GM23248 (cell line): ENCODE results near the gene VPS39. TPM values are rescaled to one million over a fixed set of nuclear protein-coding genes. Genes with fewer than 3 reads are reported as not detected.

Experiments used
- DNase-seq: peaks from one replicate; pipeline ENCODE4 v3.0.0-alpha.2; 2015
- H2AFZ ChIP-seq: fragments of 200-600 bp; sonication (generic); 2 replicates; pipeline ENCODE4 v1.6.1; 2016; ENCODE audit warnings: antibody characterized with exemption
- H3F3A ChIP-seq: fragments of 200-600 bp; sonication (generic); 2 replicates; pipeline ENCODE4 v1.6.1; 2016; ENCODE audit warnings: mild to moderate bottlenecking, antibody characterized with exemption, mixed run types; ENCODE audit not compliant: insufficient read depth
- H3K27ac ChIP-seq: fragments of 200-600 bp; sonication (generic); 2 replicates; pipeline ENCODE4 v1.5.1; 2016; ENCODE audit warnings: mild to moderate bottlenecking
- H3K27me3 ChIP-seq: fragments of 200-600 bp; sonication (generic); replicated peaks from 2 replicates; pipeline ENCODE4 v1.6.1; 2016; ENCODE audit warnings: mild to moderate bottlenecking; ENCODE audit not compliant: insufficient read depth
- H3K36me3 ChIP-seq: fragments of 200-600 bp; sonication (generic); 2 replicates; pipeline ENCODE4 v1.6.1; 2016; ENCODE audit warnings: low read depth, mild to moderate bottlenecking
- H3K4me1 ChIP-seq: fragments of 200-600 bp; sonication (generic); 2 replicates; pipeline ENCODE4 v1.6.1; 2016; ENCODE audit warnings: mild to moderate bottlenecking; ENCODE audit not compliant: insufficient read depth
- H3K4me2 ChIP-seq: fragments of 200-600 bp; sonication (generic); one replicate; pipeline ENCODE4 v1.6.1; 2016; ENCODE audit warnings: mild to moderate bottlenecking; ENCODE audit not compliant: unreplicated experiment
- H3K4me3 ChIP-seq: fragments of 200-600 bp; sonication (generic); 2 replicates; pipeline ENCODE4 v1.5.1; 2016; ENCODE audit warnings: mild to moderate bottlenecking
- H3K79me2 ChIP-seq: fragments of 200-600 bp; sonication (generic); 2 replicates; pipeline ENCODE4 v1.6.1; 2016; ENCODE audit warnings: mild to moderate bottlenecking; ENCODE audit not compliant: insufficient read depth
- H3K9ac ChIP-seq: fragments of 200-600 bp; sonication (generic); 2 replicates; pipeline ENCODE4 v1.6.1; 2016; ENCODE audit warnings: mild to moderate bottlenecking
- H3K9me2 ChIP-seq: fragments of 200-600 bp; sonication (generic); 2 replicates; pipeline ENCODE4 v1.6.1; 2016; ENCODE audit warnings: mixed run types, mild to moderate bottlenecking, moderate library complexity; ENCODE audit not compliant: insufficient read depth
- H3K9me3 ChIP-seq: fragments of 200-600 bp; sonication (generic); one replicate; pipeline ENCODE4 v1.6.1; 2017; ENCODE audit warnings: low read depth
- H4K20me1 ChIP-seq: fragments of 200-600 bp; sonication (generic); 2 replicates; pipeline ENCODE4 v1.6.0; 2016; ENCODE audit not compliant: insufficient read depth
- EZH2 ChIP-seq: fragments of 200-600 bp; sonication (generic); IDR thresholded peaks from 2 replicates; pipeline ENCODE4 v1.6.1; 2018; ENCODE audit warnings: antibody characterized with exemption, mild to moderate bottlenecking; ENCODE audit not compliant: insufficient read depth, poor library complexity, severe bottlenecking
- EZH2phosphoT487 ChIP-seq: fragments of 200-600 bp; sonication (generic); IDR thresholded peaks from 2 replicates; pipeline ENCODE4 v1.6.1; 2018; ENCODE audit warnings: antibody characterized with exemption, moderate library complexity, mild to moderate bottlenecking, low read depth; ENCODE audit not compliant: insufficient read depth
- WGBS, 2 experiments: methylation state at CpG; one replicate each; pipeline ENCODE4 v1.1.6; 2015 to 2017; ENCODE audit warnings: low lambda C conversion rate in 2 of 2, low coverage in 1 of 2; ENCODE audit errors: missing lambda C conversion rate in 2 of 2; 5-methylcytosine and 5-hydroxymethylcytosine counted together
- in situ Hi-C: fragments of 300-500 bp; cut with MboI; formaldehyde crosslinking; loops from 2 replicates; pipeline ENCODE4 v1.15.0; 2020
- polyA plus RNA-seq: library from polyadenylated mRNA; unstranded; fragments of >200 nt; fragmentation: Nextera tagmentation; extraction: Ambion mirVana; gene quantifications from 2 replicates; pipeline ENCODE4 v1.2.1, GENCODE V29; 2016
- total RNA-seq: library from RNA; depleted of rRNA; stranded (reverse); fragments of >200 nt; shearing (Covaris generic); gene quantifications from 2 replicates; pipeline ENCODE4 v1.2.3, GENCODE V29; 2014; rRNA removed

Gene VPS39
- 49.3 and 57.8 TPM in 2 replicates for total RNA-seq
- polyA plus RNA-seq, result 33.0 and 33.4 TPM in 2 replicates

- 1% methylated on average over 45 of the region's 45 CpGs for WGBS, 2 experiments
- DNase-seq, result peak; percentile 95
- Histone ChIP-seq H3K36me3 (peaks cover 26% of the 10 kb centered on the region), H3K4me2 (peak within 1 kb of the TSS; percentile 98), H4K20me1 (no peaks in the 10 kb centered on the region), H3K4me3 (peak within 1 kb of the TSS; percentile 77), H3K9me2 (no peaks in the 10 kb centered on the region), H3K27ac (peak within 1 kb of the TSS; percentile 81), H3K9me3 (no peaks in the 10 kb centered on the region), H3F3A (peaks cover 48% of the 10 kb centered on the region), H3K4me1 (peaks cover 21% of the 10 kb centered on the region), H3K9ac (peak within 1 kb of the TSS; percentile 91), H2AFZ (peak within 1 kb of the TSS; percentile 78), H3K27me3 (no peaks in the 10 kb centered on the region), H3K79me2 (peaks cover 55% of the 10 kb centered on the region)
- in situ Hi-C loops, result no loop called here
- TF ChIP-seq EZH2phosphoT487, result no peak
- no peak for TF ChIP-seq EZH2
Observed at GRCh38 chr15:42207674-42208579, at the start of gene VPS39. VPS39 (minus strand) TSS chr15:42208304; CDS start chr15:42208153, 151 bp downstream.

GRCh38 chr15:42253300-42253699 lies 45.2 kb upstream of the VPS39 start:
- TF ChIP-seq EZH2phosphoT487, result no peak
- no peak for TF ChIP-seq EZH2
- H3K27me3 ChIP-seq, result no peaks in the 10 kb centered on the region
- WGBS, 2 experiments, result 96 to 100% methylated on average over 2 of the region's 2 CpGs
- in situ Hi-C loops, result no loop called here
- no peak overlapping the region for H3K4me3 ChIP-seq
- no peaks in the 10 kb centered on the region for H3F3A ChIP-seq
- H3K79me2 ChIP-seq, result peaks cover 49% of the 10 kb centered on the region
- H3K9me3 ChIP-seq, result no peaks in the 10 kb centered on the region
- H3K36me3 ChIP-seq, result peaks cover 61% of the 10 kb centered on the region
- no peaks in the 10 kb centered on the region for H4K20me1 ChIP-seq
- H3K4me1 ChIP-seq, result no peaks in the 10 kb centered on the region
- DNase-seq, result no peak
- H3K27ac ChIP-seq, result no peak overlapping the region
- H3K9me2 ChIP-seq, result no peaks in the 10 kb centered on the region
- H2AFZ ChIP-seq, result no peak overlapping the region
- H3K9ac ChIP-seq, result no peak overlapping the region
- H3K4me2 ChIP-seq, result no peak overlapping the region

GRCh38 chr15:42240823-42241222 lies 32.7 kb upstream of the VPS39 start:
- no peak for DNase-seq
- Histone ChIP-seq H3K9me3 (no peaks in the 10 kb centered on the region), H3K9me2 (no peaks in the 10 kb centered on the region), H2AFZ (no peak overlapping the region), H3K4me3 (no peak overlapping the region), H3F3A (peaks cover 21% of the 10 kb centered on the region; the same call in 1 of the 2 replicates), H3K79me2 (peaks cover 79% of the 10 kb centered on the region), H3K4me2 (no peak overlapping the region), H3K27ac (no peak overlapping the region), H3K9ac (no peak overlapping the region), H3K36me3 (peaks cover 42% of the 10 kb centered on the region), H3K4me1 (peaks cover 9% of the 10 kb centered on the region), H4K20me1 (no peaks in the 10 kb centered on the region), H3K27me3 (no peaks in the 10 kb centered on the region)
- WGBS, 2 experiments, result 58 to 69% methylated on average over 1 of the region's 1 CpG
- TF ChIP-seq EZH2 (no peak), EZH2phosphoT487 (no peak)
- in situ Hi-C loops, result no loop called here

DNA sequence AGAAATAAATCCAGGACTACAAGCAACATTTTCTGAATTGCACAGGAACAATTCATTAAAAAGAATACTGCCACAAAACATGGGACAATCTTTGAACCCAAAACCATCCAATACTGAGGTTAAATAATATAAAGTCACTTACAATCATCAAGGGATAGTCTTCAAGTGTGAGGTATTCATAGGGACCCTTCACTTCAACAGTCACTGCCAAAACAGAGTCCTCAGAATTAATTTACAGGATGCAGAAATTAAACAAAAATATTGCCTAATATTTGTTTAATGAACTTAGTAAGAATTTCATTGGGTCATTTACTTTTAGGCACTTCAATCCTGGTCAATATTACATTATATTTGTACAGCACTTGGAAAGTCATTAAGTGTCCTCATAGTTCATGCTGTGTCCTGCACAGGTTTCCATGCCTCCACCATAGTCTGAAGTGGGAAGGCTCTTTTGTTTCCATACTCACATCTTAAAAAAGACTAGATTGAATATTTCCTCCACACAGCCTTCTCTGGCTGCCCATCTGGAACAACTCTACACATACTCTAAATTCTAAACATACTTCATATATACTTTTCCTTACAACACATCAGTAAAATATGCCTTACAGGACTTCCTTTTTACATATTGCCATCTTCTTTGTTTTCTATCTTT lies 31.6 kb upstream of the VPS39 start:
- peaks cover 9% of the 10 kb centered on the region for H3K4me1 ChIP-seq
- TF ChIP-seq EZH2 (no peak), EZH2phosphoT487 (no peak)
- no peak overlapping the region for H3K27ac ChIP-seq
- no peaks in the 10 kb centered on the region for H4K20me1 ChIP-seq
- no peaks in the 10 kb centered on the region for H3K9me2 ChIP-seq
- peak; percentile 2 for DNase-seq
- H3K36me3 ChIP-seq, result peaks cover 52% of the 10 kb centered on the region
- H3K9ac ChIP-seq, result no peak overlapping the region
- peak overlapping the region; percentile 1 for H3K4me2 ChIP-seq
- peaks cover 79% of the 10 kb centered on the region for H3K79me2 ChIP-seq
- peaks cover 11% of the 10 kb centered on the region; the same call in 1 of the 2 replicates for H3F3A ChIP-seq
- H3K9me3 ChIP-seq, result no peaks in the 10 kb centered on the region
- no peaks in the 10 kb centered on the region for H3K27me3 ChIP-seq
- H3K4me3 ChIP-seq, result no peak overlapping the region
- H2AFZ ChIP-seq, result no peak overlapping the region
- in situ Hi-C loops, result no loop called here
